ENCODE results near the gene SRSF10.

- no peak for TF ChIP-seq CTCF (IDR thresholded peaks at IDR 0.05)
- TF ChIP-seq POLR2A (IDR thresholded peaks at IDR 0.05), result no peak
Observed at GRCh38 chr1:23978805-23979204, 1.3 kb downstream of the SRSF10 start.
